ENCODE data around the gene ME3.
"Not testable (repeated sequence)": the region's sequence is repeated elsewhere in the genome, so short reads cannot be mapped to it uniquely, and the experiment has no call there.

The ME3 gene

GRCh38 chr11:86456075-86456939, 216.1 kb downstream of the ME3 start:
- peak; percentile 65 to 71 for DNase-seq

- no peak for DNase-seq
Measured at GRCh38 chr11:86453290-86454030, 219.0 kb downstream of the ME3 start.

GRCh38 chr11:86449993-86450629, 222.3 kb downstream of the ME3 start:
- DNase-seq, result no peak

GRCh38 chr11:86447763-86448480, 224.5 kb downstream of the ME3 start:
- DNase-seq, result no peak

GRCh38 chr11:86446924-86447285, 225.5 kb downstream of the ME3 start:
- no peak for DNase-seq

- no peak for DNase-seq
Measured at GRCh38 chr11:86446163-86446923, 226.1 kb downstream of the ME3 start.

- no peak for DNase-seq
Measured at GRCh38 chr11:86444981-86445380, 227.4 kb downstream of the ME3 start.

- DNase-seq, result no peak
Measured at GRCh38 chr11:86443415-86443814, 229.0 kb downstream of the ME3 start.

GRCh38 chr11:86442827-86443226, 229.6 kb downstream of the ME3 start:
- DNase-seq, result no peak

- no peak for DNase-seq
Measured at GRCh38 chr11:86442420-86442819, 230.0 kb downstream of the ME3 start.

GRCh38 chr11:86440843-86441242, 231.6 kb downstream of the ME3 start:
- no peak for DNase-seq

- no peak for DNase-seq
Measured at GRCh38 chr11:86440305-86440716, 232.1 kb downstream of the ME3 start.

GRCh38 chr11:86438685-86439084, 233.7 kb downstream of the ME3 start:
- no peak for DNase-seq

- no peak for DNase-seq
Measured at GRCh38 chr11:86435711-86436110, 236.7 kb downstream of the ME3 start.

GRCh38 chr11:86433361-86434095, 238.9 kb downstream of the ME3 start:
- DNase-seq, result not testable (repeated sequence)

- no peak for DNase-seq
Measured at GRCh38 chr11:86431258-86431657, 241.2 kb downstream of the ME3 start.

- DNase-seq, result no peak
Measured at GRCh38 chr11:86427441-86427840, 245.0 kb downstream of the ME3 start.

GRCh38 chr11:86423488-86423887, 248.9 kb downstream of the ME3 start:
- DNase-seq, result not testable (repeated sequence)

- no peak for DNase-seq
Measured at GRCh38 chr11:86422371-86422770, 250.0 kb downstream of the ME3 start.

- DNase-seq, result no peak
Measured at GRCh38 chr11:86421946-86422345, 250.5 kb downstream of the ME3 start.

- DNase-seq, result no peak
Measured at GRCh38 chr11:86418917-86419316, 253.5 kb downstream of the ME3 start.

GRCh38 chr11:86418513-86418912, 253.9 kb downstream of the ME3 start:
- no peak for DNase-seq

Measured in SHP77 (cell line).